HG02870 (cell line): Measurements from ENCODE around the gene FOXJ3.

Source experiments
- ATAC-seq: cut with Tn5 transposase; IDR thresholded peaks from one replicate; pipeline ENCODE4 v1.9.1; 2021; ENCODE audit warnings: mild to moderate bottlenecking, moderate library complexity; ENCODE audit not compliant: unreplicated experiment

Gene FOXJ3

DNA sequence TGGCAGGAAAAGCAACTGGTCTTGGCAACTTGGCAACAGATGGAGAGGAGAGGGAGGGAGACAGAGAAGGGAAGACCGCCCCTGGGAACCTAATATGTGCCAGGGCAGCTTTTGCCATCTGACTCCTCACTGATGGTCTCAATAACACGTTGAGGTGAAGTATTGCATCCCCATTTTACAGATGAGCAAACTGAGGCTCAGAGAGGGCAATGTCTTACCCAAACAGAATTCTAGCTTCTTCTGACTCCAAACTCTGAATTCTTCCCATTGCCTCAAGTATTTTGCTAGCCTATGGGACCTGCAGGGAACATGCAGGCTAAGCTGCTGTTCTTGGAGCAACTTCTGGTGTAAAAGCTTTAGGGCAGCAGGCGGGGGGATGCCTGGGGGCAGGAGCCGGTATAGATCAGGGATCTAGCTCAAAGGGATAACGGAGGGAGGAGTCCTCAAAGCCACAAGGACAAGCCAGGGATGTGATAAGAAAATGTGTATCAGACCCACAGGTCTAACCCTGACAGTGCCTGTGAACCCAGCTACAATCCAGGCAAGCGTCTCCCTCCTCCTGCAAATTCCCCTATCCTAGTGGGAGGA is 163.3 kb downstream of the FOXJ3 start:
- ATAC-seq: no peak

DNA sequence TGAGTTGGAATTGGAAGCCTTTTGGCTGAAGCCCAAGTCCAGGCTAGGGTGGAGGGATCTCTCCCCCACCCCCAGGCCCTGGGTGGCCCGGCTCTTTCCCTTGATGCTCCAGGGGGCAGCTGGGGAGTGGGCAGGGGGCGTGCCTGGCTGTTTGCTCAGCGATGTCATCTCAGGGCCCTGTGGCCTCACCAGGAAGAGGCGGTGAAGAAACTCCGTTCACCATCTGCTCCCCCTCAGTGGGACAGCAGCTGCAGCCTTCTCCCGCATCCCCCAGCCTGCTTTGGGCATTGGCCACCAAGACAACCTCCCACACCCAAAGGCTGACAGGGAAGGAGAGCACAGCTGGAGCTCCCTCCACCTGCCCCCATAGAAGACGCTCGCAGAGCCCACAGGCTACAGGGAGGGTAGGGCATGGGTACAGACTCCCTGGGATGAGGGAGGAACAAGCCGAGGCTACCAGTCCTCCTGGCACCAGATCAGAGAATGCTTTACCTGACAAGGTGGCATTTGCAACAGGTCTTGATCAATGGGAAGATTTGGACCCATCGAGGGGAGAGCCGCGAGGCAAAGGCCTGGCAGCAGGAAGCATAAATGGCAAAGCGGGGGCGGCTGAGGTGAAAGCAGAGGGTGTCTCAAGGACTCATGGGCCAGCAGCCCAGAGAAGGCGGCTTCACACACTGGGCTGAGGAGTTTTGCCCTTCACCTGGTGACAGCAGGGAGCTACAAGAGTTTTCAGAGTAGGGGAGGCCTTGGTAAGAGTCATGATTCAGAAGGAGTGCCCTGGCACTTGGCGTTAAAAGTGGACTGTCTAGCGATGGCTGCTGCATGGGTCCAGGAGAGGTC is 164.0 kb downstream of the FOXJ3 start:
- ATAC-seq: no peak

DNA sequence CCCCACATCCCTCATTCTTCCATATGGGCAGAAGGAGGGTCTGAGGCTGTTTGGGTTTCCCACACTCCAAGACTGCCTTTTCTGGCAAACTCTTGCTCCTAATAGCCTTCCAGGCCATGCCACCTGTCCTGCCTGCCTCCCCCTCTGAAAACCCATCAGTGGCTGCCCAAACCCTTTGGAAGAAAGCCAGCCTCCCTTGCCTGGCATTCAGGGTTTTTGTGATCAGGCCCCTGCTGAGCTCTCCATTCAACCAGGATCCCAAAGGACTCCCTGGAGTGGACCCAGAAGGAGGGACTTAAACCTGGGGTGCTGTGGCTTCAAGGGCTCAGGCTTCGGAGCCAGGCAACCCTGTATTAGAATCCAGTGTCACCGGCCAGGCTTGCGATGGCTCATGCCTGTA is 166.3 kb downstream of the FOXJ3 start:
- ATAC-seq: no peak

DNA sequence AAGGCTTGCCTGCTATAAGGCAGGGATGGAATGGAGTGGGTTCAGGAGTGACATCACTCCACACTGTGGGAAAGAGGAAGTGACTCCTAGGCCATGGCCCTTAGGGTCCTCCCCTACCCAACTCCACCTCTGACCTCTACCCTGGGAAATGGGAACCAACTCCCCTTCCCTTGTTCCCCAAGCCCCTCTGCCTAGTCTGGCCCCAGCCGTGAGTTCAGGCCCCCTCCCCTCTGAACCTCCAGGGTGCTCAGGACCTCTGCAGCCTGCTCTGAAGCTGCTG is 166.7 kb downstream of the FOXJ3 start:
- no peak for ATAC-seq

DNA sequence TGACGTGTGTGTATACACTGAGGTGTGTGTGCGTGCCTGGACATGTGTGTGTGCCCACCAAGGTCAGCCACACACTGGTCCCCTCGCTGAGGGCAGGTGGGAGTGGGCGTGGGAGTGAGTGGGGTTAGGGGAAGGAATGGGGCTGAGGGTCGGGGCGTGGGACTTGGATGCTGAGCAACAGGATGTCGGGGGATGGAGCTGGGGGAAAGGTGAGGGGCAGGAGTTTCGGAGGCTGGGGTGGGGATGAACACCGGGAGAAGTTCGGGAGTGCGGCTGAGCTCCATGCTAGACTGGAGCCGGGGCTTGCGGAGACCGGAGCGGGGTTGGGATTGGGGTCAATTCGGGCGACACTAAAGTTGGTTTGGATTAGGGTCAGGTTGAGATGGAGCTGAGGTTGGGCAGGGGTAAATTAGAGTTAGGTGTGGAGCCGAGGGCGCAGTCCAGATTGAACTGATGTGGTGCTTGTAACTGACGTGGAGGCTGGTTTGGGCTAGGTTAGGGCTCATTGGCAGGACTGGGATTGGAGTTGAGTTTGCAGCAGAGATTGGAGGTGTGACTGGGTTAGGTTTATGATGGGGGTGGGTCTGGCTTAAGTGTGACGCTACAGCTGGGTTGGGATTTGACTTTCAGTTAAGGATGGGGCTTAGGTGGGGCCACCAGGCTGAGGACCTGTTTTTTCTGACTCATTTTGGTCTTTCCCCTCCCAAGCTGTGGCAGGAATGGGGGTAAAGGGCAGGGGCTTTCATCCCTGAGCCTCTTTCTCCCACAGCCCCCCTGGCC is 167.2 kb downstream of the FOXJ3 start:
- no peak for ATAC-seq

DNA sequence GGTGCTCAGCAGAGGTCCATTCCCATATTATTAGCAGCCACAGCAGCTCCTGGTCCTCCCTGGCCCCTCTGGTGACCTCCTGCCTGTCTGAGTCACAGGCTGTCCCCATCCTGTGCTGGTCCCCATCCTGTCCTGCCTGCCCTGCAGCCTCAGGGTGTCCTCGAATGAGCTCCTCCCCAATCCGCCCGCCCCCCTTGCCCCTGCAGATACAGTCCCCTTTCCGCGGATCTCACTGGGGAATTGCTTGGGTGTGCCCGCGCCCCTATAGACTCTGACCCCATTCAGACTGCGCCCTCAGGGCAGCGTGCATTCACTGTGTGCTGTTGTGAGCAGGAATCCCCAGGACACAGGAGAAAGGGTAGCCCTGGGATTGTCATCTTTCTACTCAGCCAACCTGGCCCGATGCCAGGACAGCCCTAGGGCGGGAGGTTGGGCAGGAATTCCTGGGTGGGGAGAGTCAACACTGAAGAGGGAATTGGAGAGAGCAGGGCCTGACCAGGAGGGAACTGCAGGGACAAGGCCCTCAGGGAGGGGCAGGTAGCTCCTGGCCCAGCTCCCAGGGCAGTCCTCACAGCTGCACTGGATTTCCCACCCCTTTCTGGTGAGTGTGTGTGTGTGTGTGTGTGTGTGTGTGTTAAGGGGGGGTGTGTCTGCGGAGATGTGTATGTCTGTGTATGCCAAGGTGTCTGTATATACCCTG is 169.4 kb downstream of the FOXJ3 start:
- ATAC-seq: no peak

DNA sequence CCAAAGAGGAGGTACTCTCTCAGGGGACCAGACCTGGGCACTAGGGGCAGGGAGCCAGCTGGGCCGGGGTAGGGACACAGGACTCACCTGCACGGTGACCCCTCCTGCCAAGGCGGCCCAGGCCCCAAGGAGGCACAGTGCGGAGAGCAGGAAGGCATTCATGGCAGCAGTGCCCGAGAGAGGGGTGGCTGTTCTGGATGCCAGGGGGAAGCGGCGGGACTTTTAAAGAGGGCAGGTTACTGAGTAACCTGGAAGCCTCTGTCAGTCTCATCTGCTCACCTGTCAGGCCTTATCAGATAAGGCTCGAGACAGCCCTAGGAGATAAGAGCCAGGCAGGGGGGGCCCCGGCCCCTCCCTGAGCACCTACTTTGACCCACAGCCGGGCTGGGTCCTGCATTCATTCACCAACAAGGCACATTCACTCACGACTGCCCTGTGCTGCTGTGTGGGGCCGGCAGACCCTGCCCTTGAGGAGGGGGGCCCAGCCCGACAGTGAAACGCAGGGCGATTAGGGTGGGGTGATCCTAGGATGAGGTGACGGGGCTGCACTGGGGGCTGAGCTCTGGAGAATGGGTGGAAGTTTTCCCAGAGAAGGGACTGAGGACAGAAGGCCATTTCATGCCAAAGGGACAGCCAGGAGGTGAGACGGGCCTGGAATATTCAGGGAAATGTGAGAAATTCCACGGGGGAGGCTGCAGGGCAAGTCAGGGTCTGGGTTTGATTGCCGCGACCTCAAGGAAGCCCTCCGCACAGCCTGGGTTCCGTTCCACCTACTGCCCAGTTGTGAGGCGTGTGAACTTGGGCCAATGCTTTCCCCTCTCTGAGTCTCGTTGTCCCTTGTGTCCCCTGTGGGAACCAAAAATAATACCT is 170.2 kb downstream of the FOXJ3 start, which contains the start of gene GUCA2A:
Gene GUCA2A, minus strand, starts transcription at position 195 of the 870 bp plus-strand sequence. Its CDS starts 33 bp downstream, at position 162.
- no peak for ATAC-seq

DNA sequence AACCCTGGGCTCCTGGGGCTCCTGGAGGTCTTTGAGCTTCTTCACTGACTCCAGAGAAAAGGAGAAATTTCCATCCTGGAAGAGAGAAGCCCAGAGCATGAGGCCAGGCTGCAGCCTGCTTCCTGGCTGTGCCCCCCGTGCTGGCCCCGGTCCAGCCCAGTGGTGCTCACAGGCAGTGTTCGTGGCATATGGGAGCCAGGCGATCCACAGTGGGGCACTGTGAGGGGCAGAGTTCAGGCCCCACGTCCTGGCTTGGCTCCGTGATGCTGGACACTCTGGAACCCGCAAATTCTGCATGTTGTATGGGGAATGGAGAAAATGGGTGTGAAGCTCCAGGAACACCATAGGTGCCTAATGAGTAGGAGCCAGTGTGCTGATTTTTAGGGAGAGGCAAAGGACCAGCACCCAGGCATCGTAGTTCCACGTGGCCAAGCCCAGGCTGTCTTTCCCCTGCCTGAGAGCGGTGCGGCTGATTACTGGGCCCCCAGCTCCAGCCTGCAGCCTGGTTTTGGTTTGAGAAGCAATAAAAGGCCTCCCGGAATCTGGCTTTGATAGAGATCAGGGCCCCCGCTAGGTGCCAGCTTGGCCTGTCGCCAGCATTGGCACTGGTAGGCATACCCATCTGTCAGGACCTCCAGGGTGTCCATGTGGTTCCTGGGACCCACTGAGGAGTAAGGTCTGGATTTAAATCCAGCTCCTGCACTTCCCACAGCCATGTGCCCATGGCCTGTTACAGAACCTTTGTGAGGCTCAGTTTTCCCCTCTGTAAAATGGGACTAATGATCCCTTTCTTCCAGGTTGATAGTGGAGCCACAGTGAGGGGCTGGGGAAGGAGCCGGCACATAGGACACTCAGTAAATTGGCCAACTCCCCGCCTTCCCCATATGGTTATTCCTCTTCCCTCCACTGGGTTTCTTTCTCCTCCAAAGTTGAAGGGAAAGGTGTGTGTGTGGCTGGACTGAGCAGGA is 171.2 kb downstream of the FOXJ3 start:
- ATAC-seq: no peak

DNA sequence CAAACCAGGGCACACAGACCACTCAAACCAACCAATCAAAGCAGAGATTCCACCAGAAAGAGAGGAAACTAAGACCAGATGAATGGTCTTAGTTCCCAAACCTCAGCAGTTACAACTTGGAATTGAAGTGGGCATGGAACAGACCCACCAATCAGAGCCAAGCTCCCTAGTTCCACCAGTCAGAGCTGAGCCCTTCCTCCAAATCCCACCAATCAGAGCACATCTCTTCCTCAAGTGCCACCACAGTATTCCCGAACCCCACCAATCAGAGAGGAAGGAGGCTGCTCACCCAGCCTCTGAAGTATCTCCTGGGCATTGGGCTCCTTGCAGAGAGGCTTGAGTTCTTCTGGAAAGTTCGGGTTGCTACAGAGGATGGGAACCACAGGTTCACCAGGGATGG is 171.9 kb downstream of the FOXJ3 start:
- ATAC-seq: no peak

DNA sequence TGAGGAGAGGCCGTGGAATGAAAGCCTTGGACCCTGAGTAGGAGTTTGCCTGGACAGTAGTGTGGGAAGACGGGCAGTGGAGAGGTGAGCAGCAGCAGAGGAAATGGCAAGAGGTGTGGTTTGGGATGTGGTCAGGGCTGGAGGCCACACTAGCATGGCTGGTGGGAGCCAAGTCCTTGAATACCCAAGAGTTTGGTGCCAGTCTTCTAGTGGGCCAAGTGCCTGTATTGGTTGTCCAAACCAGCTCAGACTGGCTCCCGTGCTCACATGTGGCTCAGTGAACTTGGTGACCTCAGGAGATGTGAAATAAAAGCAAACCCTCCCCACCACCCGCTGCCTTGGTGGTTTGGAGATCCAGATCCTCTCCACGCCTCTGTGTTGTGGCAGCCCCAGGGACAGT is 172.9 kb downstream of the FOXJ3 start:
- no peak for ATAC-seq

DNA sequence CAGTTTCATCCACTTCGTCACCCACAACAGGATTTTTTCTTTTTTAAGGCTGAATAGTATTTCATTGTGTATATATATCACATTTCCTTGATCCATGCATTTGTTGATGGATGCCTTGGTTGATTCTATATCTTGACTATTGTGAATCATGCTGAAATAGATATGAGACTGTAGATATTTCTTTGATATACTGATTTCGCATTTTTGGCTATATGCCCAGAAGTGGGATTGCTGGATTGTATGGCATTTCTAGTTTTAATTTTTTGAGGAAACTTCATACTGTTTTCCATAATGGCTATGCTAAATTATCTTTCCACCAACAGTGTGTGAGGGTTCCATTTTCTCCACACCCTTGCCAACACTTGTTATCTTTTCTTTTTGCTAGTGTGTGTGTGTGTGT is 176.8 kb downstream of the FOXJ3 start:
- ATAC-seq: no peak

DNA sequence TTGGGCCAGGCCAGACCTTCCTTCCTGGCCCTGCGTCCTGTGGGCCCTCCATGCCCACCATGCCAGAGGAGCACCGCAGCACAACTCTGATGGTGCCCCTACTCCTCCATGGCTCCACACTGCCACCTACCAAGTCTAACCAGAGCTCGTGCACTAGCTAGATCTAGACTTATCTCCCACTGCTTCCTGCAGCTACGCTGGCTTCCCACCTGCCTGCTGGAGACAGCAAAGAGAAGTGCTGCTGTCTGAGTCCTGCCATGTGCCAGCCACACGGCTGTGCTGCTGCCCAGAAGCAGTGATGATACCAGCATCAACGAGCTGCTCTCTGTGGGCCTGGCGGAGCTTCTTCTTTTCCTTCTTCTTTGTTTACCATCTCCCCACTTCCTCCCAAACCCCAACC is 177.4 kb downstream of the FOXJ3 start:
- ATAC-seq: no peak

DNA sequence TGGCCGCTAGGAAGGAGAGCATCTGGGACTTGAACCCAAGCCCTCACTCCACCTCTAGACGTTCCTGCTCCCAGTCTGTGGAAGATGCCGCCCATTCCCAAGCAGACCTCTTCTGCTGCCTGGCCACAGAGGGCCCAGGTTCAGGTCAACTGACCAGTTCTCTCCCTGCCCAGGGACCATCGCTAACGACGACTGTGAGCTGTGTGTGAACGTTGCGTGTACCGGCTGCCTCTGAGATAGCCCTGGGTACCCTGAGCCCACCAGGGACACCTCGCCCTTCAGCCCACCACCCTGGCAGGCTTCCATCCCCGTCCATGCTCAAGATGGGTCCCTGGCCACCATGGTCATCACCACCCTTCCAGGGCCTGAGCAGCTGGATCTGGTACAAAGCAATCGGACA is 179.7 kb downstream of the FOXJ3 start:
- ATAC-seq: no peak

DNA sequence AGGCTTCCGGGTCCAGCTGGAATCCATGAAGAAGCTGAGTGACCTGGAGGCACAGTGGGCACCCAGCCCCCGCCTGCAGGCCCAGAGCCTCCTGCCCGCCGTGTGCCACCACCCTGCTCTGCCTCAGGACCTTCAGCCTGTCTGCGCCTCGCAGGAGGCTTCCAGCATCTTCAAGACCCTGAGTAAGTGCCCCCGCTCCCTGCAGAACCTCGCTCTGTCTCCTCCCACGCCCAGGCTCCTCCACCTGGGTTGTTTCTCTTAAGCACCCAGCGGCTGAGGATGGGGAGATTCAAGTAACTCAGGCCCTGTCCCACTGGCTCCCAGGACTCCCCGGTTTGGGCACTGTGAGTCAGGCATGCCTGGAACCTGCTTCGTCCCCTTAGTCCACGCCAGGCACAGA is 180.3 kb downstream of the FOXJ3 start:
- ATAC-seq: no peak

DNA sequence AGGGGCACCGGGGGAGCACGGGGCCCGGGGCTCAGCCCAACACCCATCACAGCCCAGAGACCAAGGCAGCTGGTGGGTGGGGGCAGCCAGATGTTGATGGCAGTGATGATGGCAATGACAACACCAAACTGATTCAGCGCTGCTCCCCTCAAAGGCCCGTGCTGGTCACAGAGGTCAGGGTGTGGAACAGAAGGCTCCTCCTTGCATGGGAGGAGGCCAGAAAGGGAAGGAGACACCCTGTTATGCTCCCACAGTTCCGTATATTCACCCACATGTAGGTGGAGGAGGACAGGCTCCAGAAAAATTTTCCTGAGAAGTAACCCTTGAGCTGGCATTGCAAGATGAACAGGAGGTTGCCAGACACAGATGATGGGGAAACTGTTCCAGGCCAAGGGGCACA is 181.4 kb downstream of the FOXJ3 start:
- no peak for ATAC-seq

DNA sequence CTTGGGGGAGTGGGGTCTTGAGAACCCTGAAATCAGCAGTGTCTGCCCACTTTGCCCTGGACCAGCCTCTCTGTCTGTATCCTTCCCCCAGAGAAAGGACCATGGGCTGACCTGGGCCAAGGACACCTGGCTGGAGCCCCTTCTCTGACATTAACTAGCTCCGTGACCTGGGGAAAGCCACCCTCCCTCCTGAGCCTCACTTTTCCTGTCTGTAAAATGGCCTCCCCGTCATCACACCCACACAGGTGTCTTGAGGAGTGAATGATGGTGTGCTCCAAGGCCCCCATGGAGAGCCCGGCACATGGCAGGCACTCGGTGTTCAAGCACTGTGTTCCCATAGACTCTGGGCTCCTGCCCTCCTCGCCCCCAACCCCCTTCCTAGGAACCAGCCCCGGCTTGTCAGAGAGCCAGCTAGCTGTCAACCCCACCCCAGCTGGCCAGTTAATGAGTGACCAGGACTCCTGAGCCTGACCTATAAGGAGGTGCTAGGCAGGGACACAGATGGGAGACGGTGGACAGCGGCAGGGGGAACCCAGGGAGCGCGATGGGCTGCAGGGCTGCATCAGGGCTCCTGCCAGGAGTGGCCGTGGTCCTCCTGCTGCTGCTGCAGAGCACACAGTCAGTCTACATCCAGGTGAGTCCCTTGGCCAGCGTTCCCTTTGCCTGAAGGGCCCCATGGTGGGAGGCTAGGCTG is 182.0 kb downstream of the FOXJ3 start, which contains the start of gene GUCA2B:
Gene GUCA2B, plus strand, starts transcription at position 504 of the 694 bp plus-strand sequence. Its CDS starts 41 bp downstream, at position 545.
- no peak for ATAC-seq

DNA sequence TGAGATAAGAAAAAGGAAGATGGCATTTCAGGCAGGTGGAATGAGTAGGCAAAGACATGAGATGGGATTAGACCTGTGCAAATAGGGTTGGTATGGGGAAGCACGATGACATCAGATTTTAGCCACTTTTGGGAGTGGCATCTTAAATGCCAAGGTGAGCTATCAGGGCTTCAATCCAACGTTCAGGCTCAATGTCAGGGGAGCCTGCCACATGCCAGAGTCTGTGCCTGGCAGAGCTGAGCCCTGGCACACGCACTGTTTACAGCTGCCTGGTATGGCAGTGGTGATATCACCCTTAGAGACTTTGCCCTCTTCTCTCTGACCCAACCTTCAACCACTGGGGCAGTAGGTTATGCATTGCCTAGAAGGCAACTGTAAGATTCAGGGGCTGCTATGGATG is 182.9 kb downstream of the FOXJ3 start:
- ATAC-seq: no peak

DNA sequence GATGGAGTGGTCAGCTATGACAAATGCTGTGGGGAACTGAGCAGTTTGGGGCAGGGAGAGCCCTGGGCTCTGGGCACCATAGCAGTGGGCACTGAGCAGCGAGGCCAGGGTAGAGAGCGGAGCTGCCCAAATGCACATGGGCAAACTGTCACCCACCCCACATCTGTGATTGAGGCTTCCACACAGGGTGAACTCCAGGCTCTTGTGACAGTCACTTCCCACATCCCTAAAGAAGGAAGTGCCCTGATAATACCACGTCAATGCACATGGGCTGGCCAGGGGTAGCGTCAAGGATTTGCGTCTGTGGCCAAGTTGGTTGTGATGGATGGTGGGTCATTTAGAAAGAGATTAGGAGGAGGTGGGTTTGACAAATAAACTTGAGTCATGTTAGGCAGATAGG is 184.4 kb downstream of the FOXJ3 start:
- ATAC-seq: no peak

DNA sequence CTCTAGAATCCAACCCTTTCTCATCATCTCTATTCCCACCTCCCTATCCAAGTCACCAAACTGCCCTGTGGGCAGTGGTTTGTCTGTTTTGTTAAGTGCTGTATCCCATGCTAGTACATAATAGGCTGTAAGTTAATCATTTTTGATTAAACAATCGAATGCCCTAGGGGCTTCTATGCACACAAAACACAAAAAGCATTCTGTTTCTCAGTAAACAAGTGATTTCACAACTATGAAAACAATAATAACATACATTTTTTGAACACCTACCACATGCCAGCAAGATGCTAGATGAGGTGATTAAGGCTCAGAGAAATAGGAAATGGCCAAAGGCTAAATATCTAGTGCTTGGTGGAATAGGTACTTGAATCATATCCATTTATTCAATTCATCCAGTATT is 186.9 kb downstream of the FOXJ3 start:
- no peak for ATAC-seq
